Measurements from ENCODE around the gene SCAP. TPM values are rescaled to one million over a fixed set of nuclear protein-coding genes. Genes with fewer than 3 reads are reported as not detected.

Gene SCAP
- total and polyA plus RNA-seq, 2 of the 4 experiments (the other 2 are of a cell fraction): 25.3 to 34.6 TPM

- intact Hi-C loops (cut with micrococcal nuclease) (no loop called here), dilution Hi-C loops (cut with HindIII; ENCODE audit: low sequenced_read_pairs, unreplicated experiment) (no loop called here), in situ Hi-C loops (cut with MboI; ENCODE audit: low sequenced_read_pairs) (no loop called here)
- Histone ChIP-seq H3K18ac (ENCODE audit: low read depth, low read length) (no peak overlapping the region; the same call in 1 of the 2 replicates), H3K4me1 (ENCODE audit: control insufficient read depth, insufficient read depth, low read length) (peaks cover 10% of the 10 kb centered on the region; the same call in 1 of the 2 replicates), H4K20me1 (ENCODE audit: insufficient read depth, low read length) (peaks cover 15% of the 10 kb centered on the region; the same call in 1 of the 2 replicates), H3K9me1 (ENCODE audit: insufficient read depth, low read length) (peaks cover 34% of the 10 kb centered on the region), H3K4ac (ENCODE audit: low read depth, low read length) (peak overlapping the region; percentile 47; the same call in 1 of the 2 replicates), H2AFZ (replicated peaks; ENCODE audit: low read length, poor library complexity) (no peak overlapping the region), H4K91ac (ENCODE audit: insufficient read depth, low read depth, low read length) (no peak overlapping the region), H3K79me1 (ENCODE audit: low read depth in 1 of 2, low read length in 2 of 2) (peaks cover 0 to 32% of the 10 kb centered on the region in 2 experiments; a peak in 1 of 4 replicates), H2BK20ac (ENCODE audit: low read depth, low read length) (no peak overlapping the region), H4K8ac (ENCODE audit: low read depth in 2 of 2, low read length in 2 of 2) (no peak overlapping the region), H2BK5ac (ENCODE audit: low read depth, low read length, poor library complexity, severe bottlenecking) (no peak overlapping the region), H3K9ac (ENCODE audit: low read depth, low read length) (no peak overlapping the region), H3K36me3 (ENCODE audit: control insufficient read depth, insufficient read depth, low read length) (peaks cover 32% of the 10 kb centered on the region), H3K27me3 (ENCODE audit: control insufficient read depth, insufficient read depth, low read length) (no peaks in the 10 kb centered on the region), H2BK120ac (ENCODE audit: low read depth, low read length) (no peak overlapping the region; the same call in 1 of the 2 replicates), H4K5ac (ENCODE audit: low read depth, low read length) (no peak overlapping the region; the same call in 1 of the 2 replicates), H2AK5ac (ENCODE audit: low read depth, low read length) (no peak overlapping the region), H3K14ac (replicated peaks; ENCODE audit: low read depth, low read length) (no peak overlapping the region; the same call in 1 of the 2 replicates), H3K4me3 (ENCODE audit: insufficient read depth, low read depth, low read length) (no peak overlapping the region), H2BK15ac (ENCODE audit: low read depth, low read length) (no peak overlapping the region), H3K56ac (ENCODE audit: extremely low read depth, insufficient read depth, low read length) (no peak overlapping the region), H2AK9ac (replicated peaks; ENCODE audit: low read depth, low read length, poor library complexity) (no peak overlapping the region), H3K9me3 (ENCODE audit: control insufficient read depth, insufficient read depth, low read length) (no peaks in the 10 kb centered on the region), H3K27ac (ENCODE audit: insufficient read depth, low read length) (peak overlapping the region; percentile 21; the same call in 1 of the 2 replicates), H3K23ac (ENCODE audit: low read depth, low read length) (no peak overlapping the region; the same call in 1 of the 2 replicates), H3K4me2 (ENCODE audit: low read depth, low read length) (no peak overlapping the region)
- no peak for ATAC-seq (ENCODE audit: low read depth)
- WGBS, 2 experiments (ENCODE audit: extremely low coverage in 2 of 2, insufficient read length in 1 of 2): 53% methylated on average over 4 of the region's 11 CpGs; no CpG with 5 or more reads in 1 of the 2 experiments
- ChIA-PET CTCF (no interaction called here), POLR2A (ENCODE audit: unreplicated experiment) (no interaction called here)
- TF ChIP-seq CHD1 (IDR thresholded peaks at IDR 0.05; ENCODE audit: low read depth, low read length): no peak
- no peak for TF ChIP-seq POLR2A (IDR thresholded peaks at IDR 0.05; ENCODE audit: low read depth, low read length)
- no peak for TF ChIP-seq MXI1 (IDR thresholded peaks at IDR 0.05; ENCODE audit: borderline replicate concordance, low read depth, low read length)
- TF ChIP-seq SMC3 (IDR thresholded peaks at IDR 0.05; ENCODE audit: low read depth, low read length): no peak
- no peak for TF ChIP-seq ELK1 (IDR thresholded peaks at IDR 0.05; ENCODE audit: borderline replicate concordance, low read depth, low read length)
- TF ChIP-seq RFX5 (IDR thresholded peaks at IDR 0.05; ENCODE audit: low read depth, low read length): no peak
- TF ChIP-seq RCOR1 (IDR thresholded peaks at IDR 0.05; ENCODE audit: insufficient replicate concordance, low read length): no peak
- TF ChIP-seq MAFK (IDR thresholded peaks at IDR 0.05; ENCODE audit: low read depth, low read length): no peak
- no peak for TF ChIP-seq USF2 (IDR thresholded peaks at IDR 0.05; ENCODE audit: low read depth, low read length)
- no peak for TF ChIP-seq CTCF (conservative IDR thresholded peaks at IDR 0.05; ENCODE audit: low read depth, low read length)
- no peak for TF ChIP-seq CEBPB (IDR thresholded peaks at IDR 0.05; ENCODE audit: low read depth, low read length)
- TF ChIP-seq RAD21 (IDR thresholded peaks at IDR 0.05; ENCODE audit: low read length): no peak
- DNase-seq: no peak
- no TSS peak for BruUV-seq (replicated peaks)
These were observed 50.4 kb downstream of the SCAP start for GRCh38 chr3:47425383-47425778.

All from IMR-90 (cell line).